Dendritic cell treated with granulocyte-macrophage colony-stimulating factor and Interleukin-4, amounts not matched to agents 40 ng/mL and 50 ng/mL, for 4 days (primary cell): ENCODE data around the gene AK9.

Experiments
- H3K27ac Mint-ChIP-seq: one replicate; pipeline ENCODE4 v1.8.0; 2022; ENCODE audit warnings: mild to moderate bottlenecking, mixed read lengths
- H3K27me3 Mint-ChIP-seq: one replicate; pipeline ENCODE4 v1.8.0; 2022; ENCODE audit warnings: mild to moderate bottlenecking, mixed read lengths
- H3K36me3 Mint-ChIP-seq: one replicate; pipeline ENCODE4 v1.8.0; 2022; ENCODE audit warnings: low read depth, mixed read lengths
- H3K4me1 Mint-ChIP-seq: one replicate; pipeline ENCODE4 v1.8.0; 2022; ENCODE audit warnings: low read depth, mixed read lengths
- H3K4me3 Mint-ChIP-seq: one replicate; pipeline ENCODE4 v1.8.0; 2022; ENCODE audit warnings: mild to moderate bottlenecking, moderate library complexity, mixed read lengths
- H3K9me3 Mint-ChIP-seq: one replicate; pipeline ENCODE4 v1.8.0; 2022; ENCODE audit warnings: mixed read lengths
- intact Hi-C: fragments of 100-400 bp; cut with micrococcal nuclease; formaldehyde crosslinking; loops from one replicate; pipeline ENCODE4 v1.15.0; 2022

Gene AK9

GRCh38 chr6:109455437-109456110 lies 235.4 kb downstream of the AK9 start, which contains the start of gene MICAL1:
MICAL1 (minus strand) TSS chr6:109455772; CDS start chr6:109454196, 1,576 bp downstream.
- H3K4me1 Mint-ChIP-seq: peaks cover 72% of the 10 kb centered on the region
- H3K27me3 Mint-ChIP-seq: no peaks in the 10 kb centered on the region
- peak within 1 kb of the TSS; percentile 96 for H3K4me3 Mint-ChIP-seq
- peaks cover 50% of the 10 kb centered on the region for H3K36me3 Mint-ChIP-seq
- H3K9me3 Mint-ChIP-seq: no peaks in the 10 kb centered on the region
- peak within 1 kb of the TSS; percentile 95 for H3K27ac Mint-ChIP-seq
- intact Hi-C loops: loop anchor here (2.0 kb wide), 2 partner anchors 15 to 27 kb away; partner anchors contain the start of genes PPIL6, SMPD2 and ZBTB24

DNA sequence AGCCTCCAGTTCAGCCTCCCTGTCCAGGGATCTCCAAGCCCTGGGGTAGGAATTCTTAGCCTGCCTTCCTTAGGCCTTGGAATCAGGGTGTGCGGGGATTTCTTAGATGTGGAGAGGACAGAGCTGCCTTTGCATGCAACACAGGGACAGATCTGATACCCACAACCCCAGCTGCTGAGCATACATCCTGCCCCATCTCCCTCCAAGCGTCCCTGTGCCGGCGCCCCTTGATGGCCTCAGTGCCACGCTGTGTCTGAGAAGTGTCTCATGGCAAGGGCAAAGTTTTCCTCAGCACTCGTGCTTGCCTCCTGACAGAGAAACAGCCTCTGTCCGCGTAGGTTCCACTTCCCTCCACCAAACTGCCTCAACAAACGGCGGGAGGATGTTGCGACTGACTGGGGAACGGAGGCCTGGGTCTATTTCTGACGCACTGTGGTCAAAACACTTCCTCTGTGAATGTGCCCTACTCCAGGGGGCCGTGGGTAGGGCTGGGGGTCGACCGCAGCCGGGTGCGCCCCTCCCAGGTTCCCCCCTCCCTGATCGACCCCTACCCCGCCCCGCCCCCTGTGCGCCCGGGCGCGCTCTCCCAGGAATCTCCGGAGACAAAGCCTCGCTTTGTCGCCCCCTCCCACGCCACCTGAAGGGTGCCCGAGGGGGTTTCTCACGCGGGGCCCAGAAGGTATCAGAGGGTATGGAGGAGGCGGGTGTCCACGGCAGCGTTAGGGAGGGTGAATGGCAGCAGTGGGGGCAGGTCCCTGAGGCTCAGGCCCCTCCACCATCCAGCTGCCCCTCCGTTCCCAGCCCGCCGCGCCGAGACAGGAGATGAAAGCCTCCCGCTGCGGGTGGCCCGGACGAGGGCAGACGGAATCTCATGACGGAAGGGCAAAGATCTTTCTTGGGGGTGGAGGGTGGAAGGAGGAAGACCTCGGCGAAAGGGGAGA lies 236.2 kb downstream of the AK9 start:
- Mint-ChIP-seq H3K36me3 (peaks cover 58% of the 10 kb centered on the region), H3K9me3 (no peaks in the 10 kb centered on the region), H3K27ac (peak overlapping the region; percentile 95), H3K4me1 (peaks cover 79% of the 10 kb centered on the region), H3K4me3 (peak overlapping the region; percentile 96), H3K27me3 (no peaks in the 10 kb centered on the region)
- intact Hi-C loops: loop anchor here (2.0 kb wide), 2 partner anchors 14 to 28 kb away; partner anchors contain the start of genes PPIL6, SMPD2 and ZBTB24

DNA sequence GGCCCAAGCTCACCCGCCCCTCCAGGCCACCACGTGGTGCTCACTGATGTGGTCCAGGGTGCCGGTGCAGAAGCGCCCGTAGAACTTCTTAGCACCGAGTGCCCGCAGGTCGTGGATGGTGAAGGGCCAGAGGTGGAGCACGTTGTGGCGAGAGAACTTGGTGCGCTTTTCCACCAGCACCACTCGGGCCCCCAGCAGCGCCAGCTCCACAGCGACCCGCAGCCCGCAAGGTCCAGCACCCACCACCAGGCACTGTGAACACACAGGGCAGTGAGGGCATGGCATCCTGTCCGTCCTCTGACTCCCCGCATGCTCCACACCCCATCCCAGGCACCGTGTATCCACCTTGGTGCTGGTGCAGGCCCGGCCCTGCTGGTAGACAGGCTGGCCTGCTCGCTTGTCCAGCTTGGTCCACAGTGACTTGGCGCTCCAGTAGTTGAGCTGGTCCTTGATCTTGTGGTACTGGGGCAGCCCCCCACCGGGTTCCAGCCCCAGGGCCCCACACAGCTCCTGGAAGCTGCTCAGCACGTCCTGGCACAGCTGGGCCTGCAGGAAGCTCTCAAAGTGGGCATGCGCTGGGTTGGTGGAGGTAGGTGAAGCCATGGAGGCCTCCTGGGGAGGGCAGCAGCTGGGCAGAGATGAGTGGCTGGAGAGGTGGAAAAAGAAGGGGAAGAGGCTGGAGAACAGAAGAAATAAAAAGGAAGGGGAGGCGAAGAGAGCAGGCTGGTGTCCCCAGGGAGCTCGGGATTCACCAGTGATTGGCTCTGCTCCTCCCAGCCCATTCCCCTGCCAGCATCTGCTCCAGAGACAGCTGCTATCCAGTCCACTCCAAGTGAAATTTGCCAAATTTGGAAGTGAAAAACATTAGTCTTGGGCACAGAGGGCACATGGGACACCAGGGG lies 237.2 kb downstream of the AK9 start:
- peak overlapping the region; percentile 96 for H3K4me3 Mint-ChIP-seq
- intact Hi-C loops: loop anchor here (2.0 kb wide), 2 partner anchors 13 to 29 kb away; partner anchors contain the start of genes PPIL6, SMPD2 and ZBTB24
- H3K36me3 Mint-ChIP-seq: peaks cover 68% of the 10 kb centered on the region
- no peaks in the 10 kb centered on the region for H3K27me3 Mint-ChIP-seq
- no peaks in the 10 kb centered on the region for H3K9me3 Mint-ChIP-seq
- peaks cover 80% of the 10 kb centered on the region for H3K4me1 Mint-ChIP-seq
- peak overlapping the region; percentile 95 for H3K27ac Mint-ChIP-seq

- H3K36me3 Mint-ChIP-seq: peaks cover 75% of the 10 kb centered on the region
- intact Hi-C loops: no loop called here
- no peaks in the 10 kb centered on the region for H3K9me3 Mint-ChIP-seq
- H3K4me1 Mint-ChIP-seq: peaks cover 80% of the 10 kb centered on the region
- no peak overlapping the region for H3K27ac Mint-ChIP-seq
- no peak overlapping the region for H3K4me3 Mint-ChIP-seq
- no peaks in the 10 kb centered on the region for H3K27me3 Mint-ChIP-seq
These were observed 237.8 kb downstream of the AK9 start for GRCh38 chr6:109453156-109453555.

DNA sequence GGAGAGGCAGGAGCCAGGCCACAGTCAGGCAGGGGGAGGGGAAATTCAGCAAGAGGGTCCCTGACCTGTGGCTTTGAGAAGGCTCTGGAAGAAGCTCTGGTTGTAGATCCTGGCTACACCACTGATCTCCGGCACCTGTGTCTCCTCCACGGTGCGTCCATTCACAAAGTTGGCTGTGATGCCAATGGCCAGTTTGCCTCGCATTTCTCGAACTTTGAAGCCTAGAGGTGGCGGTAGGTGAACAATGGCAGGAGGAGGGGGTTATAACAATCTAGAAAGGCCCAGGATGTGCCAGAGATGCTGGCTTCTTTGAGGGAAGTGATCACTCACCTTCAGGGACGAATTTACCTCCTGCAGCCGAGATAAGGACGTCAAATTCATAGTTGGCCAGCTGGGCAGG lies 238.8 kb downstream of the AK9 start:
- H3K27me3 Mint-ChIP-seq: no peaks in the 10 kb centered on the region
- intact Hi-C loops: no loop called here
- no peaks in the 10 kb centered on the region for H3K9me3 Mint-ChIP-seq
- no peak overlapping the region for H3K27ac Mint-ChIP-seq
- H3K4me3 Mint-ChIP-seq: no peak overlapping the region
- peaks cover 81% of the 10 kb centered on the region for H3K4me1 Mint-ChIP-seq
- H3K36me3 Mint-ChIP-seq: peaks cover 84% of the 10 kb centered on the region

- Mint-ChIP-seq H3K27ac (no peak overlapping the region), H3K36me3 (peaks cover 92% of the 10 kb centered on the region), H3K27me3 (no peaks in the 10 kb centered on the region), H3K9me3 (no peaks in the 10 kb centered on the region), H3K4me1 (peaks cover 81% of the 10 kb centered on the region), H3K4me3 (no peak overlapping the region)
- intact Hi-C loops: no loop called here
These were observed 239.6 kb downstream of the AK9 start for GRCh38 chr6:109451376-109451775.

GRCh38 chr6:109450801-109451200 lies 240.2 kb downstream of the AK9 start:
- no peaks in the 10 kb centered on the region for H3K27me3 Mint-ChIP-seq
- no peak overlapping the region for H3K4me3 Mint-ChIP-seq
- no peak overlapping the region for H3K27ac Mint-ChIP-seq
- peaks cover 83% of the 10 kb centered on the region for H3K4me1 Mint-ChIP-seq
- peaks cover 98% of the 10 kb centered on the region for H3K36me3 Mint-ChIP-seq
- no peaks in the 10 kb centered on the region for H3K9me3 Mint-ChIP-seq
- intact Hi-C loops: no loop called here

DNA sequence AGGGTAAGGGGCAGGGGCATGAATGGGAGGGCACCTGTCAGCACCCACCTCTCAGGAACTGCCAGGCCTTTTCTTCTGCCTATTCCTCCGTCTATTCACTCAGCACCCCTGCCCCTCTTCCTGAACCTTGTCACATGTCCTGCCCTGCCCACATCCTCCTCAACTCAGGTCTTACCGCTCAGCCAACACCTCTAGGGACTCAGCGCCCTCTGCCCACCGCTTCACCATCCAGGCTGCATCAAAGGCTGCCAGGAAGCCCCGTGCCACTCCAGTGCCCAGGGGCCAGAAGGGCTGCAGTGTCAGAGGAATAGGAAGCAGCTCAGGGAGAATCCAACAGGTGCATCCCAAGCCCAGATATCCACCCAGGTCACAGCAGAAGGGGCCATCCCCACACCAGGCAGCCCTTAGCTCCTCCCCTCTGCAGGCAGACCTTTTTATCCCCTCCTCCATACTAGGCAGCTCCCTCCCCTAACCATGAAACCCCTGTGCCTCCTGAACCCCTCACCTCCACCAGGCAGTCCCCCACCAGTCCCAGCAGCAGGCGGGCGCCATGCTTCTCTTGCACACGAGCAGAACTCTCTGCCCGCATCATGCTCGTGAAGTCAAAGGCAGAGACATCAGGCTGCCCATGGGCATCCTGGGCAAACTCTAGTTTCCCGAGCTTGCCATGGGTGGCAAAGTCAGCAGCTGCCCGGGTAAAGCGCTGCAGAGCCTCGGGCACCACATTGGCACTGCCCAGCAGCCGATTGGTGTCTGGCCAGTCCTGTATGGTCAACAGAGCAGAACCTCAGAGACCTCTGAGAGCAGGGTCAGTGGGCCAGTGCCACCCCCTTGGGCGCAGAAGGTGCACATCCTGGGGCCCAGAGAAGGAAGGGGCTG lies 241.0 kb downstream of the AK9 start:
- intact Hi-C loops: no loop called here
- Mint-ChIP-seq H3K36me3 (peaks cover 100% of the 10 kb centered on the region), H3K4me1 (peaks cover 86% of the 10 kb centered on the region), H3K27ac (peak overlapping the region; percentile 20), H3K4me3 (no peak overlapping the region), H3K27me3 (no peaks in the 10 kb centered on the region), H3K9me3 (no peaks in the 10 kb centered on the region)

DNA sequence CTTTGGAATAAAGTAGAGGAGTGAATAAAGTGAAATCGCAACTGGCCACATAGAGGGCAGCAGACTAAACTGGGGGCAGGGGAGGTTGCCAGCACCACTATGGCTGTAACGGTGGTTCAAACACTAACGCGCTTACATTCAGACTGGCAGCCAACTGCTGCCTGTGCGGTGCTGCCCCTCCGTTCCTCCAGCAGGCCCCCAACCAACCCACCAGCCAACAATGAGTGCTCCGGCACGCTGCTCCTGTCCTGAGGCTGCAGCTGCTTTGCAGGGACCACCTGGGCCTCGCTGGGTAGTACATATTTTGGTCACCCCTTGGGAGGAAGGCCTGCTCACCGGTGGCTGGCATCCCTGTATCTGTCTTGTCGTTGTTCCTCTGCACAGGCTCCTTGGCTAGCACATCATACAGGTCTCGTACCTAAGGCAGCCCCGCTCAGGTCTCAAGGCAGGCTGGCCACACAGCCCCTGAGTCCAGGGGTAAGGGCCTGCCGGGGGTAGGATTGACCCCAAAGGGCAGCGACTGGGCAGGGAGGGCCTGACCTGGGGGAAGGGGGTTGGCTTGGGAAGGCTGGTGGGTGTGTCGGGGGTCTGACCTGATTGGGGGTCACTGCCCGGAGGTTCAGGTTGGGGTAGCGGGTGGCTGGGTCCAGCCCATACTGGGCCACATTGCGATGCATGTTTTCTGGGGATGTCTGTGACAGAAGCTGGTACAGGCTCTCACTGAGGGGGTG lies 241.8 kb downstream of the AK9 start:
- intact Hi-C loops: no loop called here
- Mint-ChIP-seq H3K36me3 (peaks cover 100% of the 10 kb centered on the region), H3K4me1 (peaks cover 87% of the 10 kb centered on the region), H3K27ac (no peak overlapping the region), H3K9me3 (no peaks in the 10 kb centered on the region), H3K27me3 (no peaks in the 10 kb centered on the region), H3K4me3 (no peak overlapping the region)

- intact Hi-C loops: no loop called here
- Mint-ChIP-seq H3K27me3 (no peaks in the 10 kb centered on the region), H3K4me1 (peaks cover 87% of the 10 kb centered on the region), H3K9me3 (no peaks in the 10 kb centered on the region), H3K36me3 (peaks cover 100% of the 10 kb centered on the region), H3K4me3 (no peak overlapping the region), H3K27ac (peak overlapping the region; percentile 85)
These were observed 242.4 kb downstream of the AK9 start for GRCh38 chr6:109448615-109449014.

- no peak overlapping the region for H3K4me3 Mint-ChIP-seq
- intact Hi-C loops: no loop called here
These were observed 243.0 kb downstream of the AK9 start for GRCh38 chr6:109447878-109448555.

GRCh38 chr6:109447087-109447486 lies 243.9 kb downstream of the AK9 start:
- H3K4me1 Mint-ChIP-seq: peaks cover 91% of the 10 kb centered on the region
- no peak overlapping the region for H3K4me3 Mint-ChIP-seq
- intact Hi-C loops: no loop called here

More at GRCh38 chr6:109447878-109448555, 243.0 kb downstream of the AK9 start:
- H3K27me3 Mint-ChIP-seq: no peaks in the 10 kb centered on the region
- H3K36me3 Mint-ChIP-seq: peaks cover 100% of the 10 kb centered on the region
- H3K4me1 Mint-ChIP-seq: peaks cover 87% of the 10 kb centered on the region
- H3K27ac Mint-ChIP-seq: peak overlapping the region; percentile 85
- H3K9me3 Mint-ChIP-seq: no peaks in the 10 kb centered on the region

More at GRCh38 chr6:109447087-109447486, 243.9 kb downstream of the AK9 start:
- Mint-ChIP-seq H3K27ac (peak overlapping the region; percentile 85), H3K27me3 (no peaks in the 10 kb centered on the region), H3K36me3 (peaks cover 100% of the 10 kb centered on the region), H3K9me3 (no peaks in the 10 kb centered on the region)
